ENCODE data around the gene IRF2.

Gene IRF2

DNA sequence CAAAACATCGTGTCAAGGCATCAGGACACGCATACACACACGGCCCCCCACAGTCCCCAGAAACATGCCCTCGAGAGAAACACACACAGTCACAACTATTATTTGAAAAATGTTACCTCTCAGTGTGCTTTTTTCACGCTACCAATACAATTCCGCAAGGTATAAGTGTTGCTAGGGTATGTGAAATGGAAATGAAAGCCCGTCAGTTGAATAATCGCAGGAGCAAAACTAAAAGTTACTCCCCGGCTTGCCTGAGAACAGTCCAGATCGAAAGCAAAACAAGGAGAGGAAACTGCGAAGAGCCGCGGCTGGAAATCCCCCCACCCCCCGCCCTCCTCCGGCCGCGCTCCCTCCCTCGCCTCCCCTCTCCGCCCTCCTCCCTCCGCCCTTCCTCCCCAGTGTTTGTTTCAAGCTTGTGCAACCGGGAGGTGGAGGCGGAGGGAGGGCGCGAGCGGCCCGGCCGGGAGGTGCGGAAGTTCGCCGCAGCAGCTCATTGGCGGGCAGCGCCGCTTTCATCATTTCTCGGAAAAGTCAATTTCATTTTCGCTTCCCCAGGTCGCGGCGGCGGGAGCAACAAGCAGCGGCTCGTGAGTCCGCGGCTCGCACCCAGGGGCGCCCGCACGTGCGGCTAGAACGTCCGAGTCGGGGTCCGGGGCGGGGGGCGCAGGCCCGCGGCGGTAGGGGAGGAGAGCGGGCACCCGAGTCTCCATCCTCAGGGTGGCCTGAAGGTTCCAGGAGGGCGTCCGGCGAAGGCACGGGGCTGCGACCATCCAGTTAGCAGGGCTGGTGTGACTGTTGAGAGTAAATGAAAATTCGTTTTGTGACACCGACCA is at the start of gene IRF2:
TSS of gene IRF2 (minus strand) at position 288 of the 833 bp plus-strand sequence. CDS start 45,486 bp downstream, outside the sequence.
- DNase-seq = peak; percentile 98

- DNase-seq = no peak
Observed at GRCh38 chr4:184515606-184516005, 41.3 kb upstream of the IRF2 start.

- DNase-seq = no peak
Observed at GRCh38 chr4:184514121-184514988, 40.0 kb upstream of the IRF2 start.

DNA sequence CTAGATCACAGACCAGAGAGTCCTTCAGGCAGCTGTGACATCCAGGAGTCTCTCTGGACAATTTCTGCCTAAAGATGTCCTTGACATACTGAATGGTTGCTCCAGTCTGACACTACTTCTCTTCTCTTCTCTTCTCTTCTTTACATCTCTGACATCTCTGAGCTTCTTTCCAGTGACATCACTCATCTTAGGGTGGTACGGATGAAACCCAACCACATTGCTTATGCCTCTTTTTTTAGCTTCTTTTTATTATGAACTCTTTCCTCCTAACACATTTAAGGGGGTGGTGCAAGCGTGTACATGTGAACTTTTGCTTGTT is 39.4 kb upstream of the IRF2 start:
- no peak for DNase-seq

- DNase-seq = no peak
Observed at GRCh38 chr4:184511156-184511555, 36.8 kb upstream of the IRF2 start.

- DNase-seq = no peak
Observed at GRCh38 chr4:184510401-184510800, 36.1 kb upstream of the IRF2 start.

DNA sequence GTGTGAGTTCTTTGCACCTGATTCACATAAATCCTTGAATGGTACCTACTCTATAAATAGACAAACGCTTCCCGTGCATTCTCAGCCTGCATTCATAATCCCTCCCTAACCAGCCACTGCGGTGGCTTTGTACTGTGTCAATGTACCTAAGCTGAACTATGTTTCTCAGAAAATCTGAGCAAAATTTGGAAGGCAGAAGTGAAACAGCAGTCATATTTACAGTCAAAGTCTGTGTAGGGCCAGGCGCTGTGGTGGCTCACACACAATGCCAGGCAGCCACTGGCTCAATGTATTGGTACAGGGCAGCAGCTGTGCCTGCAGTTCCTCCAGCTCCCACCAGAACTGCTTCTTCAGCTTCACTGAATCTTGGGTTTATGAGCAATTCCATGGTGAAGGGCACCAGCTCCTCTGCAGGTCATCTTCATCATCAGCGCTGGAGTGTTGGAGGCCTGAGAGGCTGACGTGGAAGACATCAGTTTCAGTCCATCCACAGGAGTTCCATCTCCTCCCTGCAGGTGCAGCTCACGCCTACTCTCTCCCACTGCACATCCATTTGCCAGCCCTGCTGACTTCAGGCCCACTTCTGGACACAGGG is 32.3 kb upstream of the IRF2 start:
- peak; percentile 30 for DNase-seq

DNA sequence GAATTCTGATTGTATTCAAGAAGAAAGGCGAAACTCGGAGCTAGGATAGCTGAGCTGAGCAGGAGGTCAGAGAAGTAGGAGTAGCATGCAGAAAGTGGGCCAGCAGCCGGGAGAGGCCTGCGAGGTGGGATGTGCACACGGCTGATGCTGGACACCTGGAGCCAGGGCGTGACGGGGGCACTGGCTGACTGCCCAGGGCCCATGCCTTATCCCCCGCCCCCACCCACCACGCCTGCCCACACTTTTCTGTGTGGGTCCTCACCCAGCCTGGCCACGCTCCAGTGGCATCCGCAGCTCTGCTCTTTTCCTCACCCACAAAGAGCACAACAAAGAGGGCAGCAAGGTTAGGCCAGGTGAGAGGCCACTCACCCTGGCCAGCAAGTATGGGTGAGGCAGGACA is 30.0 kb upstream of the IRF2 start:
- DNase-seq = no peak

- peak; percentile 17 for DNase-seq
Observed at GRCh38 chr4:184503869-184504300, 29.5 kb upstream of the IRF2 start.

DNA sequence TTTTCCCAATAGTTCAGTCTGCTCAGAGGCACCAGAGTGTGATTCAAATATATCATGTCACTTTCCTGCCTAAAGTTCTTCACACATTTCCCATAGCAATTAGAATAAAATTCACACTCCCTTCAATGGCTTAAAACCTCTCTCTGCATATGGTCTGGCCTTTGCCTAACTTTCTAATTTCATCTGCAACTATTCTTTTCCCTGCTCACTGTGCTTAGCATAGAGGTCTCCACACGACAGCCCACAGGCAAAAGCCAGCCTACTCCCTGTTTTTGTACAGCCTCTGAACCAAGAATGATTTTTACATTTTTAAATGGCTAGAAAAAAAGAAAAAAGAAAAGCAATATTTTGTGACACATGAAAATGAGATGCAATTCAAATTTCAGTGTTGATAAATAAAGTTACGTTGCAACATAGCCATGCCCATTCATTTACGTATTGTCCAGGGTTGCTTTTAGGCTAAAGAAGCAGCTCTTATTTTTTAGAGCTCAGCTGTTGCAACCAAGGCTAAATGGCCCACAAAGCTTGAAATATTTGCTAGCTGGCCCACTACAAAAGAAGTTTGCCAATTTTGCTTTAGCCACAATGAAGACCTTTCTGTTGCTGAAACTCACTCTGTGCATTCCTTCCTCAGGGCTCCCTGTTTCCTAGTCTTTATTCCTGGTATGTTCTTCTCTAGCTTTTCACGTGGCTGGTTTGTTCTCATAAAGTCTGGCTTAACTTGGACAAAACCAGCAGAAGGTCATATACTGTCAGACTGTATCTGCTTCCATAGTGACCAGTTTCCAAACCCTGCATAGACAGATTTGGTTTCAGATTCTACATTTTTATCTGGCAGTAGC is 26.6 kb upstream of the IRF2 start:
- no peak for DNase-seq

- DNase-seq = no peak
Observed at GRCh38 chr4:184499996-184500395, 25.6 kb upstream of the IRF2 start.

- no peak for DNase-seq
Observed at GRCh38 chr4:184498598-184498997, 24.2 kb upstream of the IRF2 start.

DNA sequence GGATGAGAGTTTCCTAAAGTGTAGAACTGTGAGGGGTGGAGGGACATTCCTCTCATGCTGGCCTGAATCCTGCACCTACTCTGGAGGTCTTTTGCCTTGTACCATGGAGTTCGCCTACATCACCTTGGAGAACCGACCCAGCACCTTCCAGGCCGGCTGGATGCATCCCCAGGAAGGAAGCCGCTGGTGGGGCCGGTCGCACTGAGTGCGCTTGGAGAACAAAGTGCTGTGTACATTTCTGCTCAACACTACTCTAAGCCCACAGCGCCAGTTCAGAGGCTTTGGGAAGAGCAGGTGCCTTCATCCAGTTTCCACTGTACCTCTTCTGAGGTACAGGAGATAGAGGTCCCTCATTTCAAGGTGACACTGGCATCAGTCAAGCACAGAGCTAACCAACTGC is 15.4 kb upstream of the IRF2 start:
- DNase-seq = no peak

- no peak for DNase-seq
Observed at GRCh38 chr4:184487503-184487902, 13.2 kb upstream of the IRF2 start.

DNA sequence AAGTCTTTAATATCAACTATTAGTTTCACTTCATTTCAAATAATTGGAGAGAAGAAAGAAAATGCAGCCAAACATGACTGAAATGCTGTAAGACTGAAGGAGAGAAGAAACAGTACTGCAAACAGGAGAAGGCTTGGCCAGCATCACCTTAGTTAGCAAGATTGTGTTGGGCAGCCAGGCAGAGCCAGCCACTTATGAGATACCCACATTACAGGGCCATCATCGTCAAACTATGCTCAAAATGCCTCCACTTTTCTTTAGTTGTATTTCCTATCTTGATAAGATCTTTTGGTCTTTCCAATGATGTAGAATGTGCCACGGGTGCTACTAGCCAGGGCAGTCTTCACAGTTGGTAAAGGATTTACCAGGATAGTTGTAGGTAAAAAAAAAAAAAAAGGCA is 10.9 kb upstream of the IRF2 start:
- no peak for DNase-seq

DNA sequence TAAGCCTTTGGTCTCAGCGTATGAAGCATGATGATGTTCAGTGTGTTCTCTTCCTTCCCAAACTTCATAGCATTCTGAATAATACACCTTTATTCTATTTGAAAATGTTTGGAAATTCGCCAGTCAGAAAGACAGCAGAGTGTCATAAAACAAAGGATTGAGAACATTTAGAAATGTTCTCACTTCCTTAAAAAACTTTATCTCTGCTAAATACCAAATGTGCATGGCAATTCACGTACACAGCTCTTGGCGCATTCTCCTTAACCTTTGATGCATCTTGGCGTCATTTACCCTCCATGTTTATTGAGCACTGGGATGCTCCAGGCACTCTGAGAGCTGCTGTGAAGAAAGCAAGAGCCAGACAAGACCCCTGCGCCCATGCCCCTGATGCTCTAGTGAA is 7.2 kb upstream of the IRF2 start:
- DNase-seq = no peak

GRCh38 chr4:184479516-184479950 is 5.2 kb upstream of the IRF2 start:
- DNase-seq = no peak

DNA sequence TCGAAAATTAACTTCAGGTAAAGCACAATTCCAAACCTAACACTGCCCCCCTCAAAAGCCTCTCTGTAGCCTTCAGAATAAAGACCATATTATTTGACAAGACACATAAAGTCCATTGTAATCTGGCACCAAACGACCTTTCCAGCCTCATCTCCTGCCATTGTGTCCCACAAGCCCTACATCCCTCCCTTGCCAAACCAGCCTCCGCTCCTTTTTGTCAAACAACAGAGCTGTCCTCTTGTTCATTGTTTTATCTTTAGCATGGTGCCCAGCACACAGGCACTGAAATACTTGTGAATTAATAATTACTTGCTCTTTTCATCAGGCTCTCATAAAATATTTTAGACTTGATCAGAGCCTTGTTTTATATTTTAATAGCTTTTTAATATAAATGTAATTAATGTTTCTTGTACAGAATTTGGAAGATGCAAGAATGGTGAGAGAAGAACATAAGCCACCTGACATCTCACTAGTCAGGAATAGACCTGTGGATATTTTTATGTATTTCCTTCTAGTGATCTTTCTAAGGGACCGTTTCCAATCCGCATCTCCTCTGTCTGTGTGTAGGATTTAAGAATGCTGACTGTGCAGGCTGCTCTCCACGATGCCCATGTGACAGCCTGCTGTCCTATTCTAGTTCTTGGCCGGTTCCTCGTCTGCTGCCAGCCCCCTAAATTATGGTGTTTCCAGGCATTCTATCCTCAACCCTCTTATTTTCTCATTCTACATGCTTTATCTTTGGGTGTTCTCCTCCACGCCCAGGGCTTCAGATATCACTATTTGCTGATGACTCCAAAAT is 3.0 kb upstream of the IRF2 start:
- DNase-seq = no peak

DNA sequence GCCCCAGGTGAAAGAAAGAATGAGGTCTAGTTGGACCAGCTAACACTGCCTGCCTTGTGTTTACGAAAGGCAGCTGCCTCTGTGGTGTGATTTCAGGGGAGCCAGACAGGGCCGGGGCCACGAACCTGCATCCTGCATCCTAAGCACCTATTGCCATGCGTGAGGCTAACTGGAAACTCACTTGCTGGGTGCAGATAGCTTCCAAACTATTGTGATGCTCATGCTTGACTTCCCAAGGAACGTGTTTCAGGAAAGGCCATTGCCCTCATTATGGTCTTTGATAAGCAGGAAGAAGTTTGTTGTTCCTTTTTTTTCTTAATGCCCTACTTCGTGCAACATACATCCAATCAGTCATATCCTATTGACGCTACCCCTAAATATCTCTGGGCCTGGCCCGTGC is 2.3 kb upstream of the IRF2 start:
- peak; percentile 44 for DNase-seq

- no peak for DNase-seq
Observed at GRCh38 chr4:184475498-184475897, 1.1 kb upstream of the IRF2 start.

DNA sequence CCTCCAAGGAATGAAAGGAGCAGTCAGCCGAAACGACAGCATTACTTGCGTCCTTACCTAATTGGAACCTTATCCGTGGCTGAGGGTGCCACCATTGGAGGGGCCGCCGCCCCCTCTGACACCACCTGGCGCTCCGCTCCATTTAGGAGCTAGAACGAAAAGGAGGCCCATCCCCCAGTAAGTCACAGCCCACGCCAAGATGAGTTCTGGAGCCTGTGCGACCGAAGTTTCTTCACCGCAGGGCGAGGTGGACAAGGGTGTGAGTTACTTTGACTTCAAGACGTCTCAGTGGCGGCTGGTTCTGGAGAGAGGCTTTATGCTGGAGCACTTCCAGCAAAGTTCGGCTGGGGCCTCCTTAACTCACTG is 729 bp upstream of the IRF2 start:
- peak; percentile 57 for DNase-seq
